Fibroblast of skin of right biceps (primary cell): Measurements from ENCODE around the gene FTCD.
"Not testable (repeated sequence)": the region's sequence is repeated elsewhere in the genome, so short reads cannot be mapped to it uniquely, and the experiment has no call there.

Experiments used
- DNase-seq: peaks from one replicate; pipeline ENCODE4 v3.0.0-alpha.2; 2013

The FTCD gene

DNA sequence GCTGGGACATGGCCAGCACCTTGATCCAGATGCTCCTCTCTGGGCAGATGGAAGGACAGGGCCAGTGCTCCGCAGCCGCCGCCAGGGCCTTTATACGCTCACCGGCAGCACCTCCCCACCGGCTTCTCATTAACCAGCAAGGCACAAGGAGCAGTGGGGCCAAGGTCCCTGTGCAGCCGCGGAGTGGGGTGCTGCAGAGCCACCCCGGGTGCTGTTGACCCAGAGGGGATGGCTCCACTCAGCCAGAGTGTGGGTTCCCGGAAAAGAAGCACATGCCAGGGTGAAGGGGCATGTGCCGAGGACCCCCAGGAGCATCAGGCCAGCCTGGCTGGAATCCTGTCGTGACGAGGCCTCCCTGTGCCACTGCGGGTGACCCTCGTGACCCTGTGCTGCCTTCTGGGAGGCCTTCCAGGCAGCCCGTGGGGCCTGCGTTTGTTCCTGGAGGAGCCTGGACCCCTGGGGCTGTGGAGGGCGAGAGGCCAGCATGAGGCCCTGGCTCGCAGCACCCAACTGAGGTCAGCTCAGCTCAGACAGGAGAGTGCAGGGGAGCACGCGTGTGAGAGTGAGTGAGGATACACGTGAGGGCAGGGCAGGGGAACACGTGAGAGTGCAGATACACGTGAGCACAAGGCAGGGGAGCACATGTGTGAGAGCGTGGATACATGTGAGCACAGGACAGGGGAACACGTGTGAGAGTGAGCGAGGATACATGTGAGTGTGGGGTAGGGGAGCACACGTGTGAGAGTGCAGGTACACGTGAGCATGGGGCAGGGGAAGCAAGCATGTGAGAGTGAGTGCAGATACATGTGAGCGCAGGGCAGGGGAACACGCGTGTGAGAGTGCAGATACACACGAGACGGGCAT lies at the start of gene FTCD:
TSS of gene FTCD (minus strand) at position 66 of the 864 bp plus-strand sequence. CDS start at position 10, 56 bp downstream.
- DNase-seq, result no peak

GRCh38 chr21:46205166-46205565 lies 49.8 kb upstream of the FTCD start:
- no peak for DNase-seq

- DNase-seq, result no peak
Measured at GRCh38 chr21:46203203-46203600, 47.8 kb upstream of the FTCD start.

DNA sequence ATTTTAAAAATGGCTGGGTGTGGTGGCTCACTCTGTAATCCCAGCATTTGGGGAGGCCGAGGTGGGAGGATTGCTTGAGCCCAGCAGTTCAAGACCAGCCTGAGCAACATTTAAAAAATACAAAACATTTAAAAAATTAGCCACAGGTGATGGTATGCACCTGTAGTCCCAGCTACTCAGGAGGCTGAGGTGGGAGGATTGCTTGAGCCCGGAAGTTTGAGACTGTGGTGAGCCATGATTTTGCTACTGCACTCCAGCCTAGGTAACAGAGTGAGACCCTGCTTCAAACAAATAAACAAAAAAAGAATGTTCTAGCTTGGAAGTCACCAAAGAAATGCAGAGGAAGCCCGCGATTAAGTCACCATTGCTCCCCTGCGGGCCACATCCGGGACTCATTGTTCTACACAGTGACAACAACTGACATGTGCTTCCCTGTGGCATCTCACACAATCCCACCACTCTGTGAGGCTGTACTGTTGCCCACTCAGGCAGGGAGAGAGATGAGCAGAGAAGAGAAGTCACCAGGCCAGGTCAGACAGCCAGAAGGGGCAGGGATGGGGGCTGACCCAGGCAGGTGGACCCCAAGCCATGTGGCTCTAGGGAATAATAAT lies 47.3 kb upstream of the FTCD start:
- DNase-seq, result no peak

- not testable (repeated sequence) for DNase-seq
Measured at GRCh38 chr21:46200877-46201803, 45.8 kb upstream of the FTCD start.

DNA sequence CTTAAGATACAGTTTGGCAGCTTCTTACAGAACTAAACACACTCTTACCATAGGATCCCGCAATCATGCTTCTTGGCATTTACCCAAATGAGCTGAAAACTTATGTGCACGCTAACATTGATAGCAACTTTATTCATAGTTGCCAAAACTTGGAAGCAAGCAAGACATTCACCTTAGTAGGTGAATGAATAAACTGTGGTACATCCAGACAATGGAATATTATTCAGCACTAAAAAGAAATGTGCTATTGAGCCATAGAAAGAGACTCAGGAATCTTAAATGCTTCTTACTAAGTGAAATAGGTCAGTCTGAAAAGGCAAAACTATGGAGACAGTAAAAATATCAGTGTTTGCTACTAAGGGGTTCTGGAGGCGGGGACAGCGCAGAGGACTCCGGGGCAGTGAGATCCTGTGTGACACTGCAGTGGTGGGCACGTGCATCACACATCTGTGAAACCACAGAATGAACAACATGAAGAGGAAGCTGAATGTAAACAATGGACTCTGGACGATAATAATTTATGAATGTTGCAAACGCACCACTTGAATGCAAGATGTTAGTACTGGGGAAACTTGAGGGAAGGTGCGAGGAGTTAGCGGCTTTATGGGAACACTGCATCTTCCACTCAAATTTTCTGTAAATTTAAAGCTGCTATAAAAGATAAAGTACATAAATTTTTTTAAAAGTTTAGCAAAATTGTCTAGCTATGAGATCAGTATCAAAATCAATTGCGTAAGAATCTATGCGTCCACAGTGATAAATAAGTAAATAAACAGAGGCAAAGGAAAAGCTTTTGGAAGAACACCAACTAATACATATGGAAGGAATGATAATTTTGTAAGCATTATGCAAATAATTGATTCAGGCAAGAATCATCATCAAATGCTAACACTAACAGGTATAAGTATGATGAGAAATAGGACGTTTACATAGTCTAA lies 44.3 kb upstream of the FTCD start:
- no peak for DNase-seq

- DNase-seq, result no peak
Measured at GRCh38 chr21:46196733-46197132, 41.4 kb upstream of the FTCD start.

DNA sequence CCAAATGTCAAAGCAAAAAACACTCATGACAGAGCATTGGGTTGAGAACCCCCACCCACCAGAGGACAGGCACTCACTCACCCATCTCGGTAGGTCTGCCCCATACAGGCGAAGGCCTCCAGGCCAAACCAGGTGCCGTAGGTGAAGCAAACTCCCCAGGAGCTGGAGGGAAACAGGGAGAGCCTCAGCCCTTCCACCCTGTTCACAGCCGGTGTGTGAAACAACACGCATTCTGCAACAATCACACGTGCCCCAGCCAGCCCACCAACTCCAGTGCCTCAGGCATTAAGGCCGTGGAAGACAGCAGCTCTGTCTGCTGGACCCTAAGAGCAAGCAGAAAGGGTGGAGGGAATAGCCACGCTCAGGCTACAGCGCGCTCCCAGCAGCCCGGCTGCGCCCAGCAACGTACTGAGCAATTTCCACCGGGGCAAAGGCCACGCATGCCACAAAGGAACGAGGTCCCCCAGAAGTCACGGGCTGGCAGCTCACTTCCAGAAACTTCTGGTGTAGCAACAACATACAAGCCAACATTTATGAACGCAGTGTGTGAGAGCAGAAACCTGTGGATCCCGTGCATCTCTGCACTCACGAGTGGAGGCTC lies 40.3 kb upstream of the FTCD start:
- DNase-seq, result no peak

GRCh38 chr21:46194374-46195334 lies 39.3 kb upstream of the FTCD start:
- DNase-seq, result no peak

- DNase-seq, result no peak
Measured at GRCh38 chr21:46193829-46194373, 38.5 kb upstream of the FTCD start.

DNA sequence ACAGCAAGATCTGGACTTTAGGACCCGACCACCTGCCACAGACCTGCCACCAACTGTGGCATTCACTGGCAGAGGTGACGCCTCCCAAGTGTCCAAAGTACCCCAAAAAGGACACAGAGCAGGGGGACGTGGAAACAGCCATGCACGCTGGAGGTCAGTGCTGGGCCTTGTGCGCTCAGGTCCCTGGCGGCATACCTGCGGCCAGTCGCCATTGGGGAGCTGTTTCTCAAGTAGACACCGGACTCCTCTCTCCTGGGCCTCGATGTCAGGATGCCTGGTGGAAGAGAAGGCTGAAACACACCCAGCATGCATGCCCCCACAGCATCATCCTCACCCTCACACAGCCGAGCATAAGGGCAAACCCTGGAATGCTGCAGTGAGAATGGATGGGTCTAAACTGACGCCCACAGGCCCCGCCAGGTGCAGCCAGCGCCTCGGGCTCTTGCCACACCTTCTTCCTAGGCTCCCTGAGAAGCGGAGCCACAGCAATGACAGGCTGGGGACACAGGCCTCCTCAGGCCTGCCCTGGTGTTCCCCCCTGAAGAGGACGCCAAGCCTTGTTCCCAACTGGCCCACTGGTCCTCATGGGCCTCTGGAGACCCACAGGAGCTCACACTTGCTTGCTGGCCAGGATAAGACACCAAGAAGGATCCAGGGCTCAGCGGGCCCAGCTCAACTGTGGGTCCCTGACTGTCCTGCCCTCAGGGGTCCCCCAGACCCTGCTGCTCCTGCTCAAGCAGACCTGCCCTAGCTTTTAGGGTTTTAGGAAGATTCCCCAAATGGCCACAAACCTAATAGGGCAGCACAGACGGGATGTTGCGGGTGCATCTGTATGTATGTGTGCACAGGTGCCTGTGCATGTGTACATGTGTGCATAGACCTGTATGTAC lies 36.6 kb upstream of the FTCD start:
- no peak for DNase-seq

GRCh38 chr21:46191257-46191685 lies 35.9 kb upstream of the FTCD start:
- DNase-seq, result peak; percentile 63

DNA sequence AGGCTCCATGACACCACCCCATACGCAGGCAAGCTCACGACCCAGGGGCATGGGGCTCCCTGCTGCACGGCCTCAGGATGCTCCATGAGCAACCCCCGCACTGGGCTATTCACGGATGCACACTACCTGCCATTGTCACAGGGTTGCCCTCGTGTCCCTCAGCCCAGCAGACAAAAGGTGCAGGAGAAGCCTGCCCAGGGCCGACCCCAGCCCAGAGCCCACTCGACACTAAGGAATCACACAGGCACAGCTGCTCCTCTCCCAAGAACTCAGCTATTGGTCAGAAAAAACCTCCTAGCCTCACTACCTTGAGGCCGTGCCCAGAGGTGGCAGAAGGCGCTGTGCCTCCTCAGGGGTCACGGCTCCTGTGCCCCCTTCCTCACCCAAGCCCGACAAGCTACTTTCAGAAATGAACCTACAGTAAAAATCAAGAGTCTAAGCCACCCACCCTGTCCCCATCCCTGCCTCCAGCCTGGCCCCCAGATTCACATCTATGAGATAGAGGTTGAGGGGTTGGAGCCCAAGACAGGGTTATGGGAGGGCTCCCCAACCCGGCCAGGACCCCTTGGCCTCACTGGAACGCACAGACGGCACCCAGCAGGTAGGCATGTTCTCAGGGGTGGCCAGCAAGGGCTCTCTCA lies 35.2 kb upstream of the FTCD start:
- DNase-seq, result no peak

DNA sequence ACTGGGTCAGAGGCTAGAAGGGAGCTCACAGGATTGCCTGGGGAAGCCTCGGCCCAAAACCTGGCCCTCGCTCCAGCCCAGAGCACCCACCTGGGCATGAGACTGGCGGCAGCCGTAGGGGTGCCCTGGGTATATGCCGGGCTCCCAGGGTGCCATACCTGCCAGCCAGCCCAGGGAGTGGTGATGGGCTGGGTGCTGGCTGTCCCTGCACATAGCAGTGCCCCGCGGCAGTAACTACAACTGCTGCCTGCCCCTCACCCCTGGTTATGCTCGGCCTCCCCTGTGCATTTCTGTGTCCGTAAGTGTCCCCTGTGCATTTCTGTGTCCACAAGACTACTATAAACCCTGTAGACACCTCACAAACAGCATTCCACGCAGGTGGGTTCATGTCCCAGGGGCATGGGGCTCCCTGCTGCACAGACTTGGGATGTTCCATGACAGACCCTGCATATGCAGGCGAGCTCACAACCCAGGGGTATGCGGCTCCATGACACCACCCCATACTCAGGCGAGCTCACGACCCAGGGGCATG lies 34.6 kb upstream of the FTCD start:
- DNase-seq, result no peak

DNA sequence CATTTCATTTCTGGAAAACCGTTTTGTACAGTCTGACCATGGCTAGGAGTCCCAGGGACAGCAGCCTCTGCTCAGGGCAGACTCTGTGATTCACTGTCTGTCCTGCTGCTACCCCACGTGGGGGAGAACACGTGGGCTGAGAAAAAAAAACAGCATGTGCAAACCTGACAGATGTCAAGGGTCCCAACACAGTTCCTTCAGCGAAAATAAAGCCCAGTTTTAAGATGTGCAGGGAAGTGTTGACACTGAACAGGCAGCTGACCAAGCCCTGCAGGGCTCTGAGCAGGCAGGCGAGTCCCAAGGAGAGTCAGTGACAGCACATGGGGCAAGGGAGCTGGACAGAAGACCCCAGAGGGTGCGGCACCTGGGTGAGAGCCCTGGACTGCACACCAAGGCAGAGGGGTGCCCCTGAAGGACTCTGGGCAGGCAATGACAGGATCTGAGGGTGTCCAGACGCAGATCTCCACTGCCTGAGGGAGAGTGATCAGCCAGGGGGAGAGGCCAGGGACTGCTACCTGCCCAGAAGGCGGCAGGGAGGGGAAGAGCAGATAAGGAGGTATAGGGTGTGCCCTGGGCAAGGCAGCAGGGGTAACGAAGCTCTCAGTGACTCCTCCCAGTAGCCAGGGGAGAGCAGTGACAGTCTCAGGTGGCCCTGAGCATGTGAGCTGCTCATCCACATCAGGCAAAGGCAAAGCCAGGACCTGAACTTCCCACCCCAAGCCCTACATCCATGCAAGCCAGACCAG lies 34.0 kb upstream of the FTCD start:
- DNase-seq, result peak; percentile 51

GRCh38 chr21:46188226-46189212 lies 33.1 kb upstream of the FTCD start:
- DNase-seq, result peak; percentile 78
